Measurements from ENCODE around the gene SERPINH1. TPM values are rescaled to one million over a fixed set of nuclear protein-coding genes. Genes with fewer than 3 reads are reported as not detected.

Gene SERPINH1
- total RNA-seq, 2 experiments from 2014 or later, result 3.5 to 4.1 TPM

- Mint-ChIP-seq H3K36me3 (ENCODE audit: low read depth) (no peaks in the 10 kb centered on the region), H3K4me3 (no peak overlapping the region), H3K27me3 (no peaks in the 10 kb centered on the region), H3K27ac (no peak overlapping the region), H3K9me3 (no peaks in the 10 kb centered on the region), H3K4me1 (ENCODE audit: low read depth) (no peaks in the 10 kb centered on the region)
- H3K4me3 ChIP-seq (ENCODE audit: low read length), result no peak overlapping the region
- H3K36me3 ChIP-seq (ENCODE audit: insufficient read depth, low read length), result no peaks in the 10 kb centered on the region
- H3K4me1 ChIP-seq (ENCODE audit: insufficient read depth, low read length), result no peaks in the 10 kb centered on the region
- ATAC-seq (ENCODE audit: poor library complexity), result no peak
- H3K9me3 ChIP-seq (ENCODE audit: control insufficient read depth in 1 of 2, insufficient read depth in 1 of 2, low read length in 2 of 2), result no peaks in the 10 kb centered on the region
- ChIA-PET CTCF (interaction anchor here (0.5 kb wide), 1 partner anchor 558 kb away, joined by 3 read pairs; no protein-coding TSS in a partner anchor), POLR2A (no interaction called here)
- no peak overlapping the region for H3K27ac ChIP-seq (ENCODE audit: low read depth in 1 of 2, low read length in 2 of 2)
- intact Hi-C loops (cut with DNase I, micrococcal nuclease), result no loop called here
- TF ChIP-seq CTCF (IDR thresholded peaks at IDR 0.05), result no peak
- no peaks in the 10 kb centered on the region for H3K27me3 ChIP-seq (ENCODE audit: control insufficient read depth in 1 of 2, insufficient read depth in 2 of 2, low read length in 2 of 2)
- DNase-seq, result no peak
Observed at GRCh38 chr11:75555079-75555811, 6.8 kb upstream of the SERPINH1 start.

GRCh38 chr11:75556275-75556674 is 5.8 kb upstream of the SERPINH1 start:
- intact Hi-C loops (cut with DNase I, micrococcal nuclease), result no loop called here
- TF ChIP-seq CTCF (IDR thresholded peaks at IDR 0.05), result no peak
- ChIA-PET POLR2A (no interaction called here), CTCF (no interaction called here)
- Histone ChIP-seq H3K4me3 (ENCODE audit: low read length) (no peak overlapping the region), H3K4me1 (ENCODE audit: insufficient read depth, low read length) (peaks cover 3% of the 10 kb centered on the region), H3K9me3 (ENCODE audit: control insufficient read depth in 1 of 2, insufficient read depth in 1 of 2, low read length in 2 of 2) (no peaks in the 10 kb centered on the region), H3K36me3 (ENCODE audit: insufficient read depth, low read length) (no peaks in the 10 kb centered on the region), H3K27ac (ENCODE audit: low read depth in 1 of 2, low read length in 2 of 2) (no peak overlapping the region), H3K27me3 (ENCODE audit: control insufficient read depth in 1 of 2, insufficient read depth in 2 of 2, low read length in 2 of 2) (no peaks in the 10 kb centered on the region)
- no peak overlapping the region for H3K4me3 Mint-ChIP-seq
- H3K4me1 Mint-ChIP-seq (ENCODE audit: low read depth), result peaks cover 5% of the 10 kb centered on the region
- H3K9me3 Mint-ChIP-seq, result no peaks in the 10 kb centered on the region
- H3K36me3 Mint-ChIP-seq (ENCODE audit: low read depth), result no peaks in the 10 kb centered on the region
- ATAC-seq (ENCODE audit: poor library complexity) (no peak), DNase-seq (no peak)
- no peak overlapping the region for H3K27ac Mint-ChIP-seq
- no peaks in the 10 kb centered on the region for H3K27me3 Mint-ChIP-seq

- intact Hi-C loops (cut with DNase I, micrococcal nuclease), result no loop called here
- no peak for TF ChIP-seq CTCF (IDR thresholded peaks at IDR 0.05)
- no peaks in the 10 kb centered on the region for H3K27me3 Mint-ChIP-seq
- peaks cover 12% of the 10 kb centered on the region for H3K36me3 Mint-ChIP-seq (ENCODE audit: low read depth)
- no peak overlapping the region for H3K27ac ChIP-seq (ENCODE audit: low read depth in 1 of 2, low read length in 2 of 2)
- H3K4me3 ChIP-seq (ENCODE audit: low read length), result no peak overlapping the region
- ATAC-seq (ENCODE audit: poor library complexity), result no peak
- DNase-seq, result no peak
- CTCF ChIA-PET, result no interaction called here
- no peaks in the 10 kb centered on the region for H3K36me3 ChIP-seq (ENCODE audit: insufficient read depth, low read length)
- H3K4me3 Mint-ChIP-seq, result no peak overlapping the region
- no peak overlapping the region for H3K27ac Mint-ChIP-seq
- no peaks in the 10 kb centered on the region for H3K27me3 ChIP-seq (ENCODE audit: control insufficient read depth in 1 of 2, insufficient read depth in 2 of 2, low read length in 2 of 2)
- POLR2A ChIA-PET, result no interaction called here
- peaks cover 21% of the 10 kb centered on the region for H3K4me1 Mint-ChIP-seq (ENCODE audit: low read depth)
- H3K4me1 ChIP-seq (ENCODE audit: insufficient read depth, low read length), result peaks cover 15% of the 10 kb centered on the region
- no peaks in the 10 kb centered on the region for H3K9me3 Mint-ChIP-seq
- no peaks in the 10 kb centered on the region for H3K9me3 ChIP-seq (ENCODE audit: control insufficient read depth in 1 of 2, insufficient read depth in 1 of 2, low read length in 2 of 2)
Observed at GRCh38 chr11:75557666-75558494, 4.2 kb upstream of the SERPINH1 start.
